ENCODE results near the gene ZFP30. TPM values are rescaled to one million over a fixed set of nuclear protein-coding genes. Genes with fewer than 3 reads are reported as not detected.

ZFP30 gene
- total RNA-seq, 3 donors from 2014 or later: 4.8 to 18.1 (median 11.1) TPM

DNA sequence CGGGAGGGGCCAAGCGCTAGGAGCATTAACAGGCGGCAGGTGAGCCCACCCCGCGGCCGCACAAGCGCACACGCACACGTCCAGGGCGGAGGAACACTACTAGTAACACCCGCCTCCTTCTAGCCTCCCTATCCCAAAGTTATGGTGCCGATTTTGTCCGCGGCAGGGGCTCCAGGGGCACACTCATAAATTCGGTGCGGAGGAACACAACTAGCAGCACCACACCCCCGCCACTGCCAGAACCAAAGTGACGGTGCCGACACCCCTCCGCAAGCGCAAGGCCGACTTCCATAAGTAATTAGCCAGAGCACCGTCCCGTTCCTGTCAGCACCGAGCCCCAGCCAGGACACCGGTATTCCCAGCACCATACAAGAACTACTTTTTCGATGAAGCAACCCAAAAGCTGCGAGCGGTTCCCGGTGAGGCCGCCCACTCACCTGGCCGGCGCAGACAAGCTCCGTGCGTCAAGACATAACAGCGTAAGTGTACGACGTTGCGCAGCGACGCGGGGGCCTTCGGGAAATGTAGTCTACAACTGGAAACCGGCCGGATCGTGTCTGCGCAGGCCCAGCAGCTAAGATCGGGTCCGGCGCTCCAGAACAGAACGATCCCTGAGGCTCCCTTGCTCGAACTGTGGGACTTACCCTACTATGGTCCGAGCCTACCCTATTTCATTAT, 60.8 kb downstream of the ZFP30 start, which contains the start of the genes ZNF540 and ZNF571:
Gene ZNF540 (plus strand): TSS at position 573 of the 678 bp plus-strand sequence. CDS start 3,572 bp downstream, outside the sequence.
Gene ZNF571 (minus strand): TSS at position 489 of the 678 bp plus-strand sequence. CDS start 8,116 bp downstream, outside the sequence.
- H3K9me3 ChIP-seq: peaks cover 12 to 43% of the 10 kb centered on the region in 2 donors
- intact Hi-C loops (cut with DNase I; ENCODE audit: low total_unique reads): no loop called here
- DNase-seq (ENCODE audit: low spot score in 2 of 2): peak; percentile 92 to 95
- H3K27ac ChIP-seq: peak within 1 kb of the TSS; percentile 92 to 96
- H3K4me1 ChIP-seq: no peaks in the 10 kb centered on the region
- H3K27me3 ChIP-seq: no peaks in the 10 kb centered on the region
- TF ChIP-seq POLR2AphosphoS5 (IDR thresholded peaks at IDR 0.05): peak; percentile 59 to 87 (median 65)
- TF ChIP-seq, protein P1, sequence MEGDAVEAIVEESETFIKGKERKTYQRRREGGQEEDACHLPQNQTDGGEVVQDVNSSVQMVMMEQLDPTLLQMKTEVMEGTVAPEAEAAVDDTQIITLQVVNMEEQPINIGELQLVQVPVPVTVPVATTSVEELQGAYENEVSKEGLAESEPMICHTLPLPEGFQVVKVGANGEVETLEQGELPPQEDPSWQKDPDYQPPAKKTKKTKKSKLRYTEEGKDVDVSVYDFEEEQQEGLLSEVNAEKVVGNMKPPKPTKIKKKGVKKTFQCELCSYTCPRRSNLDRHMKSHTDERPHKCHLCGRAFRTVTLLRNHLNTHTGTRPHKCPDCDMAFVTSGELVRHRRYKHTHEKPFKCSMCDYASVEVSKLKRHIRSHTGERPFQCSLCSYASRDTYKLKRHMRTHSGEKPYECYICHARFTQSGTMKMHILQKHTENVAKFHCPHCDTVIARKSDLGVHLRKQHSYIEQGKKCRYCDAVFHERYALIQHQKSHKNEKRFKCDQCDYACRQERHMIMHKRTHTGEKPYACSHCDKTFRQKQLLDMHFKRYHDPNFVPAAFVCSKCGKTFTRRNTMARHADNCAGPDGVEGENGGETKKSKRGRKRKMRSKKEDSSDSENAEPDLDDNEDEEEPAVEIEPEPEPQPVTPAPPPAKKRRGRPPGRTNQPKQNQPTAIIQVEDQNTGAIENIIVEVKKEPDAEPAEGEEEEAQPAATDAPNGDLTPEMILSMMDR (IDR thresholded peaks at IDR 0.05): no peak
- TF ChIP-seq POLR2A (IDR thresholded peaks at IDR 0.05): peak; percentile 47
- peak within 1 kb of the TSS; percentile 61 to 78 (median 66) for H3K4me3 ChIP-seq
- peaks cover 12% of the 10 kb centered on the region for H3K36me3 ChIP-seq

DNA sequence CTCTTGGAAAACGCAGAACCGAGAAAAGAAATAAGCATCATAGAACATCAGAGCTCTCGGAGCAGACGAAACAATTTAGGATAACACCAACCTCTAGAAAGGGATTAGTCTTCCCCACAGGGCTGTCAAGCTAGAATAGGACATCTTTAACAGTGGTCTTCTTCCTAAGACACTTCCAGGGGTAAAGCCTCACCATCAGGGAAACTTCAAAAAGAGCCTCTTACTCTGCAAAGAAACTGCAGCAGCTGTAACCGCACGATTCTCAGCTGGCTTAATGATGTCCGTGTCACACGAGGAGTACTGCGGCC, 61.3 kb downstream of the ZFP30 start:
- intact Hi-C loops (cut with DNase I; ENCODE audit: low total_unique reads): no loop called here
- DNase-seq (ENCODE audit: low spot score in 2 of 2): no peak
- H3K36me3 ChIP-seq: peaks cover 11% of the 10 kb centered on the region
- TF ChIP-seq, protein P1 (IDR thresholded peaks at IDR 0.05): no peak
- TF ChIP-seq POLR2A (IDR thresholded peaks at IDR 0.05): no peak
- no peaks in the 10 kb centered on the region for H3K4me1 ChIP-seq
- H3K4me3 ChIP-seq: peak overlapping the region; percentile 61 to 78 (median 66)
- no peaks in the 10 kb centered on the region for H3K27me3 ChIP-seq
- H3K27ac ChIP-seq: peak overlapping the region; percentile 92 to 96
- H3K9me3 ChIP-seq: peaks cover 14 to 44% of the 10 kb centered on the region in 2 donors

DNA sequence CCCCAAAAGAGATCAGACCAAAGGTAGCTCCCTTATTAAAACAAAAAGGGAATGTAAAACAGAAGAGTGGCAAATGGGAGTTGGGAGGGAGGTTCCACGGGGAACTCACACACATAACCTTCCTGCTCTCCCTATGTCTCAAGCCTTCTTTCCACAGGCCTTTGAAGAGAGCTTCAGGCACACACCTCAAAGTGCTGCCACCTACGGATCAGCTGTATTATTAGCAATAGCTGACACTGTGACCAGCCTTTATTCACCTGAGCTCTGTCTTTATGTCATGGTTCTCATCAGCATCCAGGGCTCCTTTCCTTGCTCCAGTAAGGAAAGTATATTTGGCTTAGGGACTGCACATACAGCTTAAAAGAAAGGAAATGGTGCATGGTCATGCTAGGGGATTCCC, 71.9 kb downstream of the ZFP30 start:
- Histone ChIP-seq H3K4me1 (no peaks in the 10 kb centered on the region), H3K9me3 (peaks cover 32 to 83% of the 10 kb centered on the region in 2 donors), H3K27ac (no peak overlapping the region), H3K27me3 (no peaks in the 10 kb centered on the region), H3K4me3 (no peak overlapping the region), H3K36me3 (peaks cover 51% of the 10 kb centered on the region)
- intact Hi-C loops (cut with DNase I; ENCODE audit: low total_unique reads): no loop called here
- TF ChIP-seq POLR2AphosphoS5 (IDR thresholded peaks at IDR 0.05) (no peak), POLR2A (IDR thresholded peaks at IDR 0.05) (no peak)
- TF ChIP-seq, protein P1 (IDR thresholded peaks at IDR 0.05): no peak
- DNase-seq (ENCODE audit: low spot score in 2 of 2): no peak

DNA sequence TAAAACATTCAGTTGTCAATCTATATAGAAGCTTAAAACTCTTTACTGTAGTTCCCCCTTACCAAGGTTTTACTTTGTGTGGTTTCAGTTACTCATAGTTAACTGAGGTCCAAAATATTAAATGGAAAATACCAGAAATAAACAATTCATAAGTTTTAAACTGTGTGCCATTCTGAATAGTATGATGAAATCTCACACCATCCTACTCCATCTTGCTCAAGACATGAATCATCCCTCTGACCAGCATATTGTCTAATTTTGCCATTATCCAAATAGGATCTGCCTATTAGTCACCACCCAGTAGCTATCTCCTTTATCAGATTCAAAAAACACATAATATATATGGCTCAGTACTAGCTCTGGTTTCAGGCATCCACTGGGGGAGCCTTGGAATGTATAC, 83.1 kb downstream of the ZFP30 start:
- Histone ChIP-seq H3K9me3 (peaks cover 0 to 71% of the 10 kb centered on the region in 2 donors), H3K36me3 (peaks cover 9% of the 10 kb centered on the region), H3K27me3 (no peaks in the 10 kb centered on the region), H3K4me3 (no peak overlapping the region), H3K4me1 (no peaks in the 10 kb centered on the region), H3K27ac (no peak overlapping the region)
- DNase-seq (ENCODE audit: low spot score in 2 of 2): no peak
- intact Hi-C loops (cut with DNase I; ENCODE audit: low total_unique reads): no loop called here
- no peak for TF ChIP-seq POLR2AphosphoS5 (IDR thresholded peaks at IDR 0.05)
- TF ChIP-seq POLR2A (IDR thresholded peaks at IDR 0.05): no peak
- TF ChIP-seq, protein P1 (IDR thresholded peaks at IDR 0.05): no peak

DNA sequence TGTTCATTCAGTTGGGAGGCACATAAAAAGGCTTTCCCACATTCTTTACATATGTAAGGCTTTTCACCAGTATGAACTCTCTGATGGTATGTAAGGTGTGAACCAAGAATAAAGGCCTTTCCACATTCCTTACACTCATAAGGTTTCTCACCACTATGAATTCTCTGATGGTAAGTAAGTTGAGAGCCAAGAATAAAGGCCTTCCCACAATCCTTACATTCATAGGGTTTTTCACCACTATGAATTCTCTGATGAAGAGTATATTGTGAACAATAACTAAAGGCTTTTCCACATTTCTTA, 89.9 kb downstream of the ZFP30 start:
- intact Hi-C loops (cut with DNase I; ENCODE audit: low total_unique reads): no loop called here
- Histone ChIP-seq H3K9me3 (peaks cover 0 to 99% of the 10 kb centered on the region in 2 donors), H3K4me3 (no peak overlapping the region), H3K36me3 (peaks cover 4% of the 10 kb centered on the region), H3K4me1 (no peaks in the 10 kb centered on the region), H3K27ac (no peak overlapping the region), H3K27me3 (no peaks in the 10 kb centered on the region)
- TF ChIP-seq POLR2AphosphoS5 (IDR thresholded peaks at IDR 0.05): no peak
- TF ChIP-seq POLR2A (IDR thresholded peaks at IDR 0.05): no peak
- TF ChIP-seq, protein P1 (IDR thresholded peaks at IDR 0.05): no peak
- no peak for DNase-seq (ENCODE audit: low spot score in 2 of 2)

Data from breast epithelium (tissue), 4 donors.